Measurements from ENCODE around the gene GALNT1. TPM values are rescaled to one million over a fixed set of nuclear protein-coding genes. Genes with fewer than 3 reads are reported as not detected.

GALNT1 gene
- total RNA-seq, 2 donors from 2014 or later, result 40.2 to 50.6 TPM

DNA sequence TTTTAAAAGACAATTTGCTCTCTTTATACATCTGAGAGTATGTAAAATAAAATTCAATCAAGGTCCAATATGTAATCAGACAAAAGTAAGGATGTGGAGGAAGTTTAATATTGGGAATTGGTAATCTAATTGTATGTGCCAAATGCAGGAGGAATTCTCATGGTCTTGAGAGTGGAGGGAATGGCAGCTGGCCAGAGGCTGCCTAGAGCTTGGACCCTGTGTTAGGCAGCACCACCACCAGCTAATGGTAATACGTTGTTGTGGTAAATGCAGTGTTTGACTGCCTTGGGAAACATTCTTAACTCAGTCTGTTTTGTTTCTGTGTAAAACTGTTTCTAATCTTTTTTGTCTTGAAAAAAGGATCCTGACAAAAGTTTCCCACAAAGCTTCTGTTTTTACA lies 30.0 kb downstream of the GALNT1 start:
- intact Hi-C loops (cut with DNase I), result no loop called here
- no peaks in the 10 kb centered on the region for H3K9me3 ChIP-seq
- H3K36me3 ChIP-seq, result no peaks in the 10 kb centered on the region
- H3K4me1 ChIP-seq (replicated peaks), result no peaks in the 10 kb centered on the region
- no peak for DNase-seq (ENCODE audit: low spot score)
- WGBS, result 50% methylated on average over 1 of the region's 1 CpG
- H3K4me3 ChIP-seq, result no peak overlapping the region
- TF ChIP-seq, protein P1, sequence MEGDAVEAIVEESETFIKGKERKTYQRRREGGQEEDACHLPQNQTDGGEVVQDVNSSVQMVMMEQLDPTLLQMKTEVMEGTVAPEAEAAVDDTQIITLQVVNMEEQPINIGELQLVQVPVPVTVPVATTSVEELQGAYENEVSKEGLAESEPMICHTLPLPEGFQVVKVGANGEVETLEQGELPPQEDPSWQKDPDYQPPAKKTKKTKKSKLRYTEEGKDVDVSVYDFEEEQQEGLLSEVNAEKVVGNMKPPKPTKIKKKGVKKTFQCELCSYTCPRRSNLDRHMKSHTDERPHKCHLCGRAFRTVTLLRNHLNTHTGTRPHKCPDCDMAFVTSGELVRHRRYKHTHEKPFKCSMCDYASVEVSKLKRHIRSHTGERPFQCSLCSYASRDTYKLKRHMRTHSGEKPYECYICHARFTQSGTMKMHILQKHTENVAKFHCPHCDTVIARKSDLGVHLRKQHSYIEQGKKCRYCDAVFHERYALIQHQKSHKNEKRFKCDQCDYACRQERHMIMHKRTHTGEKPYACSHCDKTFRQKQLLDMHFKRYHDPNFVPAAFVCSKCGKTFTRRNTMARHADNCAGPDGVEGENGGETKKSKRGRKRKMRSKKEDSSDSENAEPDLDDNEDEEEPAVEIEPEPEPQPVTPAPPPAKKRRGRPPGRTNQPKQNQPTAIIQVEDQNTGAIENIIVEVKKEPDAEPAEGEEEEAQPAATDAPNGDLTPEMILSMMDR (IDR thresholded peaks at IDR 0.05), result no peak
- TF ChIP-seq POLR2AphosphoS5 (IDR thresholded peaks at IDR 0.05), result no peak
- TF ChIP-seq POLR2A (IDR thresholded peaks at IDR 0.05), result no peak
- H3K27ac ChIP-seq, result no peak overlapping the region
- no peaks in the 10 kb centered on the region for H3K27me3 ChIP-seq (replicated peaks; ENCODE audit: insufficient read depth)

DNA sequence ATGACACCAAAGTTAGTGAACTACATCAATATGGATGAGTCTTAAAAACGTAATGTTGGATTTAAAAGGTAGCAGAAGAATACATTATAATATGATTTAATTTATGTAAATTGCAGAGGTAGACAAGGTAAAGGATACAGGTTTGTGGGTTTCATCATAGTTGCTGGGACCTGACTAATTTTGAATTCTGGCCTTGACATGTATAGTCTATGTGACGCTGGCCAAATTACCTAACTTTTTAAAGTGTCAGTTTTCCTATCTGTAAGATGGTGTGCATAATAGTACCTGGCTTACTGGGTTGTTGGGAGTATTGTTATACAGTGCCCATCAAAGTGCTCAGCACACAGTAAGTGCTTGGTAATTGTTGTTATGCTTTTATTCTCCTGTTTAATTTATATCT lies 34.5 kb downstream of the GALNT1 start:
- no peak for TF ChIP-seq POLR2AphosphoS5 (IDR thresholded peaks at IDR 0.05)
- TF ChIP-seq, protein P1 (IDR thresholded peaks at IDR 0.05), result no peak
- TF ChIP-seq POLR2A (IDR thresholded peaks at IDR 0.05), result no peak
- no peaks in the 10 kb centered on the region for H3K27me3 ChIP-seq (replicated peaks; ENCODE audit: insufficient read depth)
- H3K4me1 ChIP-seq (replicated peaks), result no peaks in the 10 kb centered on the region
- no peaks in the 10 kb centered on the region for H3K36me3 ChIP-seq
- no peak overlapping the region for H3K4me3 ChIP-seq
- DNase-seq (ENCODE audit: low spot score), result no peak
- WGBS, result 97% methylated on average over 2 of the region's 2 CpGs
- no peaks in the 10 kb centered on the region for H3K9me3 ChIP-seq
- H3K27ac ChIP-seq, result no peak overlapping the region
- intact Hi-C loops (cut with DNase I), result no loop called here

DNA sequence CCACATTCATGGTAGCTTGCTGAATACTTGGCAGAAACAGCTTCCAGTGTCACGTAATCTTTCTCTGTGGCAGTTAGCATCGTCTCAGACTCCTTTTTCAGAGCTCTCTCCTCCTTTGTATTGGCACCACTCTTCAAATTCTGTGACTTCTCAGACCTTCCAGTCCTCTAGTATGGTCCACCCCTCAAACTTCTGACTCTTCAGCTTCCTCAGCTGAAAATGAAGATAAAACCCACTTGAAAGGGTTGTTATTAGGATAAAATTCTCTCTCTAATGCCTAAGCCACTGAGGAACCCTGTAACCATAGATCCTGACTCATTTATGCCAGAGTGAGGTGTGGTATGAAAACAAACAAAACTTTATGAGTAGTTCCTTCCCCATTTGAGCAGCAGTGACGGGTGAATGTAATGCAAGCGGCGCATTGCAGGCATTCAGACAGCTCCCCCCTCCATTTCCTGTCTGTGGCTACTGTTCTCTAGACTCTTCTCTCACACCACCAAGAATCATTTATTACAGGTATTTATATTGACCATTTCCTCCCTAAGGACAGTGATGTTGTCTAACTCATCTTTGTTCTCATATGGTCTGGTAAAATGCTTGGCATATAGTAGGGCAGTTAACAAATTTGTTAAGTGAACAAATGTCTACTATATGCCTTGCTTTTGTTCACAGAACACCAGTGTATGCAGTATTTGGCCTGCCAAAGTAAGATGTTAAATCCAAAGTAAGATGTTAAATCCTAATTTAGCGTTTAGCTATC lies 35.3 kb downstream of the GALNT1 start:
- Histone ChIP-seq H3K27ac (no peak overlapping the region), H3K4me3 (no peak overlapping the region), H3K36me3 (no peaks in the 10 kb centered on the region), H3K27me3 (replicated peaks; ENCODE audit: insufficient read depth) (no peaks in the 10 kb centered on the region), H3K4me1 (replicated peaks) (no peaks in the 10 kb centered on the region), H3K9me3 (no peaks in the 10 kb centered on the region)
- 50% methylated on average over 6 of the region's 6 CpGs for WGBS
- no peak for DNase-seq (ENCODE audit: low spot score)
- intact Hi-C loops (cut with DNase I), result no loop called here
- no peak for TF ChIP-seq POLR2A (IDR thresholded peaks at IDR 0.05)
- TF ChIP-seq POLR2AphosphoS5 (IDR thresholded peaks at IDR 0.05), result peak; percentile 38
- TF ChIP-seq, protein P1 (IDR thresholded peaks at IDR 0.05), result no peak

DNA sequence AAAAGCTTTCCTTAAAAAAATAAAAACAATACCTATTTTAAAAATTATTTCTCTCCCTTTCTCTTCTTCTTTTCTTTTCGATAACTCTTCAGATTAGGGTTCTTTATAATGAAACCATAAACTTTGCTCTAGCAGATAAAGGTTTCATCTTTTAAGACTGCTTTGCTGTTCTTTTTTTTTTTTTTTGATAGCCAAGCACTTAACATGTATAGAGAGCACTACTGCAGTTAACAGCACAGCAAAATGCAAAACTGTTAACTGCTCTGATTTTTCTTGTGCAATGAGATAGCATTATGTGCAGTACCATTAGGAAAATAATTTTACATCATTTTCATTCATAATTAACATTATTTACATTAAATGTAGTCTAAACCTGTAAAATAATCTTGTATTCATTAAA lies 36.3 kb downstream of the GALNT1 start:
- H3K36me3 ChIP-seq, result no peaks in the 10 kb centered on the region
- intact Hi-C loops (cut with DNase I), result no loop called here
- H3K4me1 ChIP-seq (replicated peaks), result no peaks in the 10 kb centered on the region
- H3K27ac ChIP-seq, result no peak overlapping the region
- TF ChIP-seq, protein P1 (IDR thresholded peaks at IDR 0.05), result no peak
- no peak for TF ChIP-seq POLR2AphosphoS5 (IDR thresholded peaks at IDR 0.05)
- TF ChIP-seq POLR2A (IDR thresholded peaks at IDR 0.05), result no peak
- H3K4me3 ChIP-seq, result no peak overlapping the region
- no peaks in the 10 kb centered on the region for H3K27me3 ChIP-seq (replicated peaks; ENCODE audit: insufficient read depth)
- 92% methylated on average over 1 of the region's 1 CpG for WGBS
- no peaks in the 10 kb centered on the region for H3K9me3 ChIP-seq
- DNase-seq (ENCODE audit: low spot score), result no peak

DNA sequence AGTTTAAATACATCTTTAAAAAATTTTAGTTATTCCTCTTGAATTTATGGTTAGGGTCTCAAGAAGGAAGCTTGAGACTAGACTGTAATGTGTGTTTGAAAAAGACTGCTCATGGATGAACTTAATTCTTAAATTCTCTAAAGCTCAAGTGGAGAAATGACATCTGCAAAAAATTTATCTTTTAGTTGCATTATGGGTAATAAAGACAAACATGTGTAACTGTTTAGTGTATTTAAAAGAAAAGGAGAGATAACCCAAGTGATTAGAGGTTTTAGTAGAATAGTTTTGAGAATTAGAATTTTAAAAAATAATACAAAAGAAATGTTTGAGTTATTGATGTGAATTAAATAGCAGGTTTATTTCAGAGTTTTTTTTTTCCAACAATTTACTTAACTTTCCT lies 36.7 kb downstream of the GALNT1 start:
- no peak for TF ChIP-seq POLR2AphosphoS5 (IDR thresholded peaks at IDR 0.05)
- TF ChIP-seq, protein P1 (IDR thresholded peaks at IDR 0.05), result no peak
- TF ChIP-seq POLR2A (IDR thresholded peaks at IDR 0.05), result no peak
- intact Hi-C loops (cut with DNase I), result no loop called here
- Histone ChIP-seq H3K27ac (no peak overlapping the region), H3K9me3 (no peaks in the 10 kb centered on the region), H3K4me3 (no peak overlapping the region), H3K36me3 (no peaks in the 10 kb centered on the region), H3K4me1 (replicated peaks) (no peaks in the 10 kb centered on the region), H3K27me3 (replicated peaks; ENCODE audit: insufficient read depth) (no peaks in the 10 kb centered on the region)
- DNase-seq (ENCODE audit: low spot score), result no peak

Data from prostate gland (tissue), 2 donors.